Osteocyte (in vitro differentiated cells): ENCODE results near the gene TMCO4. TPM values are rescaled to one million over a fixed set of nuclear protein-coding genes. Genes with fewer than 3 reads are reported as not detected.

Source experiments
- DNase-seq: peaks from one replicate; pipeline ENCODE4 v3.0.0; 2021; ENCODE audit warnings: mixed read lengths; ENCODE audit not compliant: unreplicated experiment; ENCODE audit errors: extremely low spot score
- H3K27ac Mint-ChIP-seq: one replicate; pipeline ENCODE4 v1.8.0; 2021; ENCODE audit warnings: mild to moderate bottlenecking, mixed read lengths; ENCODE audit not compliant: unreplicated experiment
- H3K27me3 Mint-ChIP-seq: one replicate; pipeline ENCODE4 v1.8.0; 2021; ENCODE audit warnings: mixed read lengths; ENCODE audit not compliant: unreplicated experiment
- H3K36me3 Mint-ChIP-seq: one replicate; pipeline ENCODE4 v1.8.0; 2021; ENCODE audit warnings: mixed read lengths; ENCODE audit not compliant: unreplicated experiment
- H3K4me1 Mint-ChIP-seq: one replicate; pipeline ENCODE4 v1.8.0; 2021; ENCODE audit warnings: mixed read lengths; ENCODE audit not compliant: unreplicated experiment
- H3K4me3 Mint-ChIP-seq: one replicate; pipeline ENCODE4 v1.8.0; 2021; ENCODE audit warnings: mild to moderate bottlenecking, moderate library complexity, mixed read lengths; ENCODE audit not compliant: unreplicated experiment
- H3K9me3 Mint-ChIP-seq: one replicate; pipeline ENCODE4 v1.8.0; 2021; ENCODE audit warnings: mixed read lengths; ENCODE audit not compliant: unreplicated experiment
- CTCF ChIP-seq: fragments of 200-600 bp; sonication (generic); IDR thresholded peaks from 2 replicates; pipeline ENCODE4 v1.5.0; 2021; ENCODE audit warnings: antibody characterized with exemption, mild to moderate bottlenecking, moderate library complexity
- total RNA-seq: library from RNA; stranded (reverse); gene quantifications from 2 replicates; pipeline ENCODE4 v1.2.1, GENCODE V29; 2021

TMCO4 gene
- total RNA-seq, 1 donor from 2014 or later: 12.1 TPM

GRCh38 chr1:19804831-19805251 lies 5.1 kb upstream of the TMCO4 start:
- H3K4me1 Mint-ChIP-seq: peaks cover 14% of the 10 kb centered on the region
- TF ChIP-seq CTCF: no peak
- DNase-seq: no peak
- H3K4me3 Mint-ChIP-seq: no peak overlapping the region
- H3K27ac Mint-ChIP-seq: peak overlapping the region; percentile 58
- no peaks in the 10 kb centered on the region for H3K27me3 Mint-ChIP-seq
- peaks cover 6% of the 10 kb centered on the region for H3K9me3 Mint-ChIP-seq
- no peaks in the 10 kb centered on the region for H3K36me3 Mint-ChIP-seq

GRCh38 chr1:19802269-19802668 lies 2.6 kb upstream of the TMCO4 start:
- H3K36me3 Mint-ChIP-seq: no peaks in the 10 kb centered on the region
- H3K27ac Mint-ChIP-seq: no peak overlapping the region
- TF ChIP-seq CTCF: no peak
- peaks cover 27% of the 10 kb centered on the region for H3K4me1 Mint-ChIP-seq
- DNase-seq: no peak
- H3K27me3 Mint-ChIP-seq: no peaks in the 10 kb centered on the region
- H3K9me3 Mint-ChIP-seq: no peaks in the 10 kb centered on the region
- H3K4me3 Mint-ChIP-seq: no peak overlapping the region

- Mint-ChIP-seq H3K4me1 (peaks cover 29% of the 10 kb centered on the region), H3K36me3 (no peaks in the 10 kb centered on the region), H3K27me3 (no peaks in the 10 kb centered on the region), H3K4me3 (peak overlapping the region; percentile 81), H3K9me3 (no peaks in the 10 kb centered on the region), H3K27ac (peak overlapping the region; percentile 82)
- no peak for DNase-seq
- TF ChIP-seq CTCF: no peak
Measured at GRCh38 chr1:19800076-19800804, 524 bp upstream of the TMCO4 start.

- Mint-ChIP-seq H3K4me1 (peaks cover 23% of the 10 kb centered on the region), H3K36me3 (no peaks in the 10 kb centered on the region), H3K4me3 (peak overlapping the region; percentile 69), H3K27ac (peak overlapping the region; percentile 76), H3K27me3 (no peaks in the 10 kb centered on the region), H3K9me3 (no peaks in the 10 kb centered on the region)
- DNase-seq: no peak
- no peak for TF ChIP-seq CTCF
Measured at GRCh38 chr1:19798486-19799229, 1.1 kb downstream of the TMCO4 start.

- no peaks in the 10 kb centered on the region for H3K9me3 Mint-ChIP-seq
- DNase-seq: no peak
- peaks cover 3% of the 10 kb centered on the region for H3K36me3 Mint-ChIP-seq
- H3K27ac Mint-ChIP-seq: peak overlapping the region; percentile 20
- H3K4me1 Mint-ChIP-seq: peaks cover 28% of the 10 kb centered on the region
- TF ChIP-seq CTCF: no peak
- H3K27me3 Mint-ChIP-seq: no peaks in the 10 kb centered on the region
- no peak overlapping the region for H3K4me3 Mint-ChIP-seq
Measured at GRCh38 chr1:19797827-19798226, 1.9 kb downstream of the TMCO4 start.
